ENCODE measurements around the gene DMAP1. TPM values are rescaled to one million over a fixed set of nuclear protein-coding genes. Genes with fewer than 3 reads are reported as not detected.

Gene DMAP1
- polyA plus RNA-seq, 1 donor, result 45.2 TPM

DNA sequence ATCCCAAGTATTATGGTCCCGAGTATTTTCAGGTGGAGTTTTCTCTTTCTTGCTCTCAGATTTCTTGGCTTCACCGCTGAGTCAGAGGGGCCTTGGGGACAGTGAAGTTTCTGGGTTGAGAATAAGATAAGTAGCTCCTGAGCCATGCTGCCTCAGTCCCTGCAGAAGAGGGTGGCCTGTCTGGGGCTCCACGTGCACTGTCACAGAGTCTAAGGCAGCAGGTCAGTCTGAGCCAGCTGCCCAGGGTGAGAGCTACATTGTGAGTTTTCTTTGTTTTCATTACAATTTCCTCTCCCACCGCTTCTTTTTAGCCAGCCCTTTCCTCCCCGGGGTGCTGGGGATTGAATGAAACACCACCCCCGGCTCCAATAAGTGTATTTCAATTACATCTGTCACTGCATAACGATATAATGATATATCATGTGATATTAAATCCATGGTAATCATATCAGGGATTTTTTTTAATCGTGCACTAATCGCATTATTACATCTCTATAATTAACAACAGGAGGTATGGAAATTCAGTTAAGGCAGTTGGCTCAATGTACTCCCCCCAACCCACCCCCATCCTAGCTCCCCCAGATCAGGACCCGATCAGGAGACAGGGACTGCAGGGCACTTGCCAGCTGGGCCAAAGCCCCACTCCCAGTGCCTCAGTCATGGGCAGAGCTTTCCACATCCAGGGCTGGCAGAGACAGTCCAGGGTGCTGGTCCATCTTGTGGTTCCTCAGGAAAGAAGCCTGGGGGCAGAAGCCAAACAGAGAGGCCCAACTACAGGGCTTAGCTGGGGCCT, 43.7 kb downstream of the DMAP1 start:
- no peak for DNase-seq

- DNase-seq, result no peak
Observed at GRCh38 chr1:44259090-44259489, 45.8 kb downstream of the DMAP1 start.

DNA sequence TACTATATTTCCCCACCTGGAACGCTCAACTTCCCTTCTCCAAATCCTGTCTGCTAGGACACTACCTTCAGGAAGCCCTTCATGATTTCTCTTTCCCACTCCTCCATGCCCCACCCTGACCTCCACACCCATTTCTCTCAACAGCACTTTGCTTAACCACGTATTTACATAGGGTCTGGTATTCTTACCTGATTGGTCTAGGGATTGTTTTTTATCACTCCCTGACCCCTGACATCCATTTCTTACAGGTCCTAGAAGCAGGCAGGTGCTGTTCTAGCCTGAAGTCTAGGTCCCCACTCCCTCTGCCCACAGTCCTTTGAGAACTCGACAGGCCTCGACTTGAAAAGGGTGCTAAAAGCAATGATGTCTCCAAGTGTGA, 47.5 kb downstream of the DMAP1 start:
- no peak for DNase-seq

DNA sequence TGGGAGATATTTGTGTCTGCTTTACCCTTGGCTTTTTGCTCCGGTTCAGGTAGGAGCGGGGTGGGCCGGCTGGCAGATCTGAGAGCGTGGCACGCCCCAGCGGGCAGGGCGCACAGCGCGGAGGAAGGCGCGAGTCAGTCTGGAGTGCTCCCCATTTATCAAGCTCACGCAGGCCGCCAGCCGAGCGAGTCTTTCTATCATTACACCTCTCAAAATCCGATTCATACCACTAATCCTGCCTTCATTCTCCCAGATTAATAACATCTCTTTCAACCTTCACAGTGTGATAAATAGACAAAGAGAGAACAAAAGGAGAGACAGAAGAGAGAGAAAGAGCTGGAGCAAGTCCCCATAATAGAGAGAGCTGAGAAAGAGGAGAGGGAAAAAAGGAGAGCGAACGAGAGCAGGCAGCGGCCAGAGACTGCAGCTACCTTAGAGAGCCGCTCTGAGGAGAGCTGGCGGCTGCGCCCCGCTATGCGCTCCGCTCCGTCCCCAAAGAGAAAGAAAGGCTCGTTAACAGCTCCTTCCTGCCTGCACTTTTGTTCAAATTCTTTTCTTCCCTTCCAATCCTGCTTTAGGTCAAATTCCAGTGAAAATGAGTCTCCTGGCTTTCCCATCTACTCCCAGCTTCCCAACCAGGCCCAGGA, 48.0 kb downstream of the DMAP1 start:
- DNase-seq, result no peak

DNA sequence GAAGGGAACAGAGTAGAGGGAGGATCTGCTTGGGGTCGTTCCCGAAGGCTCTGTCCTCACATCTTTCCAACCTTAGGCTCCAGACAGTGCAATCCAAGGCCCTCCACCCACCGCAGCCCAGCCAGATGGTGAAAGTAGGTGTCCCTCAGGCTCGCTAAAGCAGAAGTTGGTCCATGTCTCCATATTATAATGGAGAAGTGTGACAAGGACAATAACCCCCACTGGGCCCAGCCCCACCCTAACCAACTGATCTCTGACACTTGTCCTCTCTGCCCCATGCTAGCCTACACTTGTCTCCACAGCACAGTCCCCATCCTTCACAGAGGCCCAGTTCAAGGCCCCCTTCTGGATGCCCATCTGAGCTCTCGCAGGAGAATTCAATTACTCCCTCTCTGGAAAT, 48.7 kb downstream of the DMAP1 start:
- DNase-seq, result no peak

- no peak for DNase-seq
Observed at GRCh38 chr1:44262414-44262813, 49.1 kb downstream of the DMAP1 start.

DNA sequence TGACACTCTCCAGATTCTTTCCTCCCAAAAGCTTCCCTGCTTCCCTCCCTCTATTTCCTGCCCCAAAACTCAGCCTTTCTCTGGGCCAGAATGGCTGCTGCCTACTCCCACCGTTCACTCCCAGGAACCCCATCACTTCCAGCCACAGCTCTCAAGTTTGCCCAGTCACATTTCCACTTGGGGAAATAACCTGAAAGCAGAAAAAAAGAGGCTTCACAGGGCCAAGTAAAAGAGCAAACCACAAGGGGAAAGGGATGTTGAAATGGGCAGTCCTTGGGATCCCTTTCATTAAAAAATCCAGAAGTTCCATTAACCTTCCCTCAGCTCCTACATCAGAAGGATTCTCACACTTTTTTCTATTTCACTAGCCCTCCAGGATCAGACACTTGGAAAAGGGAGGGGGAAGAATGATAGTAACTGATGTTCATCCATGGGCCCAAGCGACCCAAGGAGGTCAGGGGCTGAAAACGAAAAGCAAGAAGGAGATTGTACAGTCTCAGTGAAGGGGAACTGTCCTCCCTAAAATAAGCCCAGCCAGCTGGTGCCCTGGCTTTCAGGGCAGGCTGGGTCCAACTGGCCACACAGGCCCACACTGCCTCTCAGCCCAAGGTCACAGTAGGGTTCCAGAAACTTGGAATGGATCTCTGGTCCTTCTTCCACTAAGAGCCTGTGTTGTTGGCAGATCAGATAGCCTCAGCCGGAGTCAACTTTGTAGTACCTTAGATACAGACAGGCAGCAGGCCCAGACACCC, 49.7 kb downstream of the DMAP1 start:
- no peak for DNase-seq

DNA sequence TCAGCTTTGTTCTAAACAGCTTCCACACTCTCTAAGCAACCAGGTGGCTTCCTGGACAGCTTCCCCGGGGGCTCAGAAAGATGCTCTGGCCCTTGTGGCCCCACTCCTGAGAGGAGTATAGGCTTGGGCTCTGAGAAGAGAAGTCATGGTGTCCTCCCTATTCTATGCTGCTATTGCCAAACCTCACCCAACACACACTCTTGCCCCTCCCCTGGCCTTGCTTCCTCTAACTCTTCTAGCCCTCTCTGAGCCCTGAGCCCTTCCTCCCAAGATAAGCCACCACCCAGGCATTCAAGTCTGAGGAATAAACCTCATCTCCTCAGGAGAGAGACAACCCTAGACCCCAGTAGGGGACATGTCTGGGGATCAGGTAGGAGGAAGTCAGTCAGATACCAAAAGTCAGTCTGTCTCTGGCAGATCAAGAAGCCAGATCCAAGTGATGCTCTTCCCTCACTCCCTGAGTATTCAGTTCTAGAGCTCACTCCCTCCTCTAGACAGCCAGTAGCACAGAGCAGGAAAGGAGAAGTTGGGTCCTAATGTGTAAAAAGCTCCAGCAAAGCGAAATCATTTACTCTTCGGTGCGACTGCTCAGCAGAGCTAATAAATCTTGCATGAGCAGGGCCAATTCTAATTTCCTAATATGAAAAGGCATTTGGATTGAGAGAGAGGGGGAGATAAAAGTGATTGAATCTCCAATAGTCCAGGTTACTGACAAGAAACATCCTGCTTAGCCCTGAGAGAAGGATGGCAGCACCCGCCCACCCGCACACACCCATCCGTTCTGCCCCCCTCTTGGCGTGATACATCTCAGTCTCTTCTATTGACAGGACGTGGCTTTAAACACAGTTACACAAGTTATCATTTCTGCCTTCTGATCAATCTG, 50.5 kb downstream of the DMAP1 start:
- DNase-seq, result no peak

DNA sequence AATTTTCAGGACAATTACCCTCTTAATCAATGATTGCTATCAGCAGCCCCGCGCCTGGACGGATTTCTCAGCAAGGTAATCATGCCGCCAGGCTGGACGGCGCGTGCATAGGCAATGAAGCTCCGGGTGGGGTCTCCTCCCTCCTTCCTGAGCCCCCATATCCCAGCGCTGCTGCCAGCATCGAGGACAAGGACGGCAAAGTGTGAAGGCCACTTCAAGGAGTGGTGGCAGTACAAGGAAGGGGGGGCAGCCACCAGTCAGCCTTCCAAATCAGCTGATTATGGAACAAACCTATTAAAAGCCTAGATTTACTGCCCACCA, 51.1 kb downstream of the DMAP1 start:
- no peak for DNase-seq

GRCh38 chr1:44265656-44266358, 52.5 kb downstream of the DMAP1 start:
- no peak for DNase-seq

- DNase-seq, result no peak
Observed at GRCh38 chr1:44266400-44267344, 53.4 kb downstream of the DMAP1 start.

DNA sequence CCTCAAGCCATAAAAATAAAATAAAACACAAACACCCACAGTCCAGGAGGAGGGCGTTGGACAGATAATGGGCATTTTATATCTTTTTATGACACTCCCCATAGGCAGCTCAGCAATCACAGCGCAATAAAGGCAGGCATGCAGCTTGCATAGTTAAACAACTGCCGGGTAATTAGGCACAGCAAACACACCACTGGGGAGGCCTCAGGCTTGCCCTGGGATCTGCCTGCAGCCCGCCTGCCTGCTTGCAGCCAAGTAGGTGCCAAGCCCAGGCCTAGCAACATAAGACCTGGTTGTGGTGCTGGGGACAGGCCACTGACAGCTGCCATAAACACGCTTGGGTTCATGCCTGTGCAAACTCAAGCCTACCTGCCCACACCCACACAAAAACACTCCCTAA, 54.2 kb downstream of the DMAP1 start:
- DNase-seq, result no peak

DNA sequence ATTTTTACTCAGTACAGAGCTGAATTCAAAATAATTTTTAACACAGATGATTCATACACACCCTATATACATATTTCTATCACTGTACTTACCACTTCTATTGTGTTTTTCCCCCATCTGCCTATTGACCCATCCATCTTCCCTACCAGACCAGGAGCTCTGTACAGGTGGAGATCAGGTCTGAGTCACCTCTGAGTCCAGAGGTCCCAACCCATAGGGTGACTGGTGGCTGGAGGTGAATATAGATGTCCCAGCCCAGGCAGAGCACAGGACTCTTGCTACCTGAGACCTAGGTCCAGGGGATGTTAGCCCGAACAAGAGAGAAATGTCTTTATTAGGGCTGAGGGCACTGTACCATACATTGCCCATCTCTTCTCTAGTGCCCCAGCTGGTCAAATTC, 54.8 kb downstream of the DMAP1 start:
- no peak for DNase-seq

Other genes with a start within 250 kb of the DMAP1 start
- gene DPH2, start 243.5 kb upstream of the DMAP1 start, polyA plus RNA-seq (ENCODE audit: insufficient read length), result 19.5 TPM
- gene ATP6V0B, start 238.5 kb upstream of the DMAP1 start, polyA plus RNA-seq (ENCODE audit: insufficient read length), result 50.4 TPM
- gene B4GALT2, start 234.3 kb upstream of the DMAP1 start, polyA plus RNA-seq (ENCODE audit: insufficient read length), result 41.5 TPM
- gene CCDC24, start 221.9 kb upstream of the DMAP1 start, polyA plus RNA-seq (ENCODE audit: insufficient read length), result 1.9 TPM
- 5.1 TPM for gene SLC6A9, start 182.0 kb upstream of the DMAP1 start, polyA plus RNA-seq (ENCODE audit: insufficient read length)
- not detected for gene KLF17, start 94.7 kb upstream of the DMAP1 start, polyA plus RNA-seq (ENCODE audit: insufficient read length)
- not detected for gene KLF18, start 71.8 kb upstream of the DMAP1 start, polyA plus RNA-seq (ENCODE audit: insufficient read length)
- 49.9 TPM for gene ERI3, start 141.8 kb downstream of the DMAP1 start, polyA plus RNA-seq (ENCODE audit: insufficient read length)
- gene RNF220, start 191.8 kb downstream of the DMAP1 start, polyA plus RNA-seq (ENCODE audit: insufficient read length), result 59.6 TPM

Measured in hindlimb muscle (tissue), 1 donor.